ENCODE measurements around the gene SNAI3. TPM values are rescaled to one million over a fixed set of nuclear protein-coding genes. Genes with fewer than 3 reads are reported as not detected.

SNAI3 gene
- total RNA-seq, 2 donors from 2014 or later = 1.0 to 1.6 TPM

- peaks cover 0 to 29% of the 10 kb centered on the region in 2 donors for H3K4me1 ChIP-seq
- no peaks in the 10 kb centered on the region for H3K27me3 ChIP-seq
- peak; percentile 73 for DNase-seq (ENCODE audit: low spot score)
- peak overlapping the region; percentile 70 to 75 for H3K4me3 ChIP-seq
- no peak for TF ChIP-seq CTCF (IDR thresholded peaks at IDR 0.05)
- H3K36me3 ChIP-seq = no peaks in the 10 kb centered on the region
- peak overlapping the region; percentile 61 to 75 for H3K27ac ChIP-seq
- H3K9me3 ChIP-seq = no peaks in the 10 kb centered on the region
These were observed 36.2 kb downstream of the SNAI3 start for GRCh38 chr16:88649924-88650748.

- peaks cover 0 to 29% of the 10 kb centered on the region in 2 donors for H3K4me1 ChIP-seq
- H3K36me3 ChIP-seq = no peaks in the 10 kb centered on the region
- H3K27me3 ChIP-seq = no peaks in the 10 kb centered on the region
- peak overlapping the region in 1 of 2 donors; percentile 70 for H3K4me3 ChIP-seq
- H3K9me3 ChIP-seq = no peaks in the 10 kb centered on the region
- H3K27ac ChIP-seq = peak overlapping the region in 1 of 2 donors; percentile 75
- no peak for DNase-seq (ENCODE audit: low spot score)
- no peak for TF ChIP-seq CTCF (IDR thresholded peaks at IDR 0.05)
These were observed 36.9 kb downstream of the SNAI3 start for GRCh38 chr16:88649195-88649923.

GRCh38 chr16:88647178-88648070, 38.9 kb downstream of the SNAI3 start:
- no peak for DNase-seq (ENCODE audit: low spot score)
- Histone ChIP-seq H3K27me3 (no peaks in the 10 kb centered on the region), H3K4me3 (no peak overlapping the region), H3K9me3 (no peaks in the 10 kb centered on the region), H3K27ac (no peak overlapping the region), H3K36me3 (no peaks in the 10 kb centered on the region), H3K4me1 (peaks cover 0 to 29% of the 10 kb centered on the region in 2 donors)
- TF ChIP-seq CTCF (IDR thresholded peaks at IDR 0.05) = no peak

GRCh38 chr16:88646345-88647034, 39.8 kb downstream of the SNAI3 start:
- Histone ChIP-seq H3K27ac (no peak overlapping the region), H3K4me3 (no peak overlapping the region), H3K27me3 (no peaks in the 10 kb centered on the region), H3K4me1 (peaks cover 0 to 23% of the 10 kb centered on the region in 2 donors), H3K36me3 (no peaks in the 10 kb centered on the region), H3K9me3 (no peaks in the 10 kb centered on the region)
- TF ChIP-seq CTCF (IDR thresholded peaks at IDR 0.05) = no peak
- no peak for DNase-seq (ENCODE audit: low spot score)

- Histone ChIP-seq H3K9me3 (no peaks in the 10 kb centered on the region), H3K27ac (no peak overlapping the region), H3K27me3 (no peaks in the 10 kb centered on the region), H3K4me1 (peaks cover 0 to 17% of the 10 kb centered on the region in 2 donors), H3K4me3 (no peak overlapping the region), H3K36me3 (no peaks in the 10 kb centered on the region)
- no peak for TF ChIP-seq CTCF (IDR thresholded peaks at IDR 0.05)
- no peak for DNase-seq (ENCODE audit: low spot score)
These were observed 40.4 kb downstream of the SNAI3 start for GRCh38 chr16:88645941-88646340.
